Peyer's patch (tissue), 4 donors: ENCODE results near the gene ABCA7. TPM values are rescaled to one million over a fixed set of nuclear protein-coding genes. Genes with fewer than 3 reads are reported as not detected.

ENCODE experiments used
- DNase-seq, 3 donors: peaks; one replicate each; pipeline ENCODE4 v3.0.0-alpha.2; 2017 to 2019
- H3K27ac ChIP-seq, 4 donors: fragments of 200-600 bp; sonication (generic); one replicate each; pipeline ENCODE4 v1.5.1; 2016 to 2019
- H3K27me3 ChIP-seq, 2 donors: fragments of 200-600 bp; sonication (generic); one replicate each; pipeline ENCODE4 v1.5.1; 2019
- H3K36me3 ChIP-seq, 3 donors: fragments of 200-600 bp; sonication (generic); one replicate each; pipeline ENCODE4 v1.5.1; 2016 to 2019
- H3K4me1 ChIP-seq, 4 donors: fragments of 200-600 bp; sonication (generic); one replicate each; pipeline ENCODE4 v1.5.1; 2016 to 2019
- H3K4me3 ChIP-seq, 4 donors: fragments of 200-600 bp; sonication (generic); 1 replicate in 3 of 4; 2 replicates in 1 of 4; pipeline ENCODE4 v1.5.1; 2016 to 2019; ENCODE audit warnings: mild to moderate bottlenecking in 1 of 4
- H3K9me3 ChIP-seq, 4 donors: fragments of 200-600 bp; sonication (generic); one replicate each; pipeline ENCODE4 v1.5.1; 2016 to 2019; ENCODE audit warnings: mild to moderate bottlenecking in 1 of 4
- CTCF ChIP-seq, 6 experiments: fragments of 450-650 bp in 4 of 6; fragments of 200-600 bp in 2 of 6; sonication (generic) in 1 of 6; IDR thresholded peaks; one replicate each; pipeline ENCODE4 v1.5.1; 2017 to 2019; ENCODE audit warnings: antibody characterized with exemption in 6 of 6, mild to moderate bottlenecking in 3 of 6, moderate library complexity in 1 of 6
- POLR2A ChIP-seq, 2 donors: fragments of 450-650 bp; IDR thresholded peaks; one replicate each; pipeline ENCODE4 v1.5.1; 2017; ENCODE audit warnings: antibody characterized with exemption in 2 of 2, mild to moderate bottlenecking in 2 of 2, moderate library complexity in 2 of 2
- total RNA-seq, 4 donors: library from RNA; depleted of rRNA; stranded (reverse); fragments of >200 nt; gene quantifications; one replicate each; pipeline ENCODE4 v1.1.0, GENCODE V29; 2016

The ABCA7 gene
- total RNA-seq, 4 donors from 2014 or later: 30.1 to 162 (median 72.1) TPM

GRCh38 chr19:1091544-1092175 lies 51.8 kb downstream of the ABCA7 start:
- Histone ChIP-seq H3K4me1 (peaks cover 0 to 39% (median 34%) of the 10 kb centered on the region in 4 donors), H3K9me3 (no peaks in the 10 kb centered on the region), H3K27ac (no peak overlapping the region), H3K27me3 (no peaks in the 10 kb centered on the region), H3K4me3 (no peak overlapping the region), H3K36me3 (peaks cover 0 to 62% (median 0%) of the 10 kb centered on the region in 3 donors)
- no peak for DNase-seq
- TF ChIP-seq POLR2A (IDR thresholded peaks at IDR 0.05) (no peak), CTCF (IDR thresholded peaks at IDR 0.05) (no peak)

GRCh38 chr19:1093330-1093729 lies 53.4 kb downstream of the ABCA7 start:
- Histone ChIP-seq H3K36me3 (peaks cover 0 to 53% (median 0%) of the 10 kb centered on the region in 3 donors), H3K4me3 (peak overlapping the region in 2 of 4 donors; percentile 94 to 97), H3K27ac (no peak overlapping the region), H3K27me3 (no peaks in the 10 kb centered on the region), H3K9me3 (no peaks in the 10 kb centered on the region), H3K4me1 (peaks cover 0 to 43% (median 24%) of the 10 kb centered on the region in 4 donors)
- TF ChIP-seq POLR2A (IDR thresholded peaks at IDR 0.05) (no peak), CTCF (IDR thresholded peaks at IDR 0.05) (no peak)
- no peak for DNase-seq

GRCh38 chr19:1093811-1094553 lies 54.1 kb downstream of the ABCA7 start:
- TF ChIP-seq POLR2A (IDR thresholded peaks at IDR 0.05) (no peak), CTCF (IDR thresholded peaks at IDR 0.05) (no peak)
- H3K27ac ChIP-seq: peak overlapping the region in 2 of 4 donors; percentile 83 to 90
- H3K36me3 ChIP-seq: peaks cover 0 to 47% (median 0%) of the 10 kb centered on the region in 3 donors
- no peaks in the 10 kb centered on the region for H3K27me3 ChIP-seq
- DNase-seq: no peak
- no peaks in the 10 kb centered on the region for H3K9me3 ChIP-seq
- peaks cover 0 to 44% (median 17%) of the 10 kb centered on the region in 4 donors for H3K4me1 ChIP-seq
- H3K4me3 ChIP-seq: peak overlapping the region; percentile 94 to 98 (median 96)

GRCh38 chr19:1094655-1094977 lies 54.7 kb downstream of the ABCA7 start:
- H3K4me3 ChIP-seq: peak overlapping the region; percentile 94 to 98 (median 96)
- no peaks in the 10 kb centered on the region for H3K27me3 ChIP-seq
- peaks cover 0 to 49% (median 15%) of the 10 kb centered on the region in 4 donors for H3K4me1 ChIP-seq
- peak overlapping the region; percentile 78 to 90 (median 82) for H3K27ac ChIP-seq
- TF ChIP-seq CTCF (IDR thresholded peaks at IDR 0.05): no peak
- no peak for TF ChIP-seq POLR2A (IDR thresholded peaks at IDR 0.05)
- H3K9me3 ChIP-seq: no peaks in the 10 kb centered on the region
- H3K36me3 ChIP-seq: peaks cover 0 to 41% (median 0%) of the 10 kb centered on the region in 3 donors
- no peak for DNase-seq

GRCh38 chr19:1094978-1095701 lies 55.2 kb downstream of the ABCA7 start, which contains the start of gene POLR2E:
TSS of gene POLR2E (minus strand) at chr19:1095375. CDS start at chr19:1095315, 60 bp downstream.
- Histone ChIP-seq H3K4me1 (peaks cover 0 to 50% (median 15%) of the 10 kb centered on the region in 4 donors), H3K9me3 (no peaks in the 10 kb centered on the region), H3K27me3 (no peaks in the 10 kb centered on the region), H3K27ac (peak within 1 kb of the TSS; percentile 78 to 90 (median 82)), H3K4me3 (peak within 1 kb of the TSS; percentile 94 to 98 (median 96)), H3K36me3 (peaks cover 0 to 35% (median 0%) of the 10 kb centered on the region in 3 donors)
- DNase-seq: peak; percentile 97 to 99 (median 98)
- TF ChIP-seq POLR2A (IDR thresholded peaks at IDR 0.05): peak; percentile 63 to 82
- TF ChIP-seq CTCF (IDR thresholded peaks at IDR 0.05): no peak
